ENCODE results near the gene ATF3.

- TF ChIP-seq CTCF (IDR thresholded peaks at IDR 0.05) (no peak), EP300 (IDR thresholded peaks at IDR 0.05) (no peak), POLR2A (IDR thresholded peaks at IDR 0.05) (no peak)
These were observed 11.7 kb downstream of the ATF3 start for GRCh38 chr1:212620293-212620692.
